HG02938 (cell line): Measurements from ENCODE around the gene PDSS1.
A peak's percentile ranks its signal among the peaks of the same experiment; 100 is the strongest.
"Not testable (repeated sequence)": the region's sequence is repeated elsewhere in the genome, so short reads cannot be mapped to it uniquely, and the experiment has no call there.

Experiments
- ATAC-seq: cut with Tn5 transposase; IDR thresholded peaks from one replicate; pipeline ENCODE4 v1.9.1; 2021; ENCODE audit warnings: mild to moderate bottlenecking, moderate library complexity; ENCODE audit not compliant: unreplicated experiment

The PDSS1 gene

GRCh38 chr10:26697163-26697921, at the start of gene PDSS1:
Gene PDSS1, plus strand, starts transcription at chr10:26697701. Its CDS starts 11 bp downstream, at chr10:26697712.
- peak; percentile 82 for ATAC-seq

GRCh38 chr10:26648245-26648636, 49.3 kb upstream of the PDSS1 start:
- ATAC-seq = not testable (repeated sequence)

GRCh38 chr10:26650406-26650805, 47.1 kb upstream of the PDSS1 start:
- no peak for ATAC-seq

- not testable (repeated sequence) for ATAC-seq
Measured at GRCh38 chr10:26651476-26651875, 46.0 kb upstream of the PDSS1 start.

GRCh38 chr10:26653004-26653403, 44.5 kb upstream of the PDSS1 start:
- no peak for ATAC-seq

GRCh38 chr10:26655746-26656145, 41.8 kb upstream of the PDSS1 start:
- ATAC-seq = no peak

GRCh38 chr10:26662864-26663263, 34.6 kb upstream of the PDSS1 start:
- ATAC-seq = no peak

- ATAC-seq = no peak
Measured at GRCh38 chr10:26665080-26666048, 32.1 kb upstream of the PDSS1 start.

GRCh38 chr10:26675873-26676257, 21.6 kb upstream of the PDSS1 start:
- ATAC-seq = no peak

- ATAC-seq = no peak
Measured at GRCh38 chr10:26679588-26679987, 17.9 kb upstream of the PDSS1 start.

GRCh38 chr10:26681076-26681475, 16.4 kb upstream of the PDSS1 start:
- no peak for ATAC-seq

- ATAC-seq = not testable (repeated sequence)
Measured at GRCh38 chr10:26681971-26682370, 15.5 kb upstream of the PDSS1 start.

GRCh38 chr10:26682931-26683330, 14.6 kb upstream of the PDSS1 start:
- ATAC-seq = no peak

GRCh38 chr10:26684667-26685264, 12.7 kb upstream of the PDSS1 start:
- ATAC-seq = peak; percentile 96

GRCh38 chr10:26685441-26685840, 12.1 kb upstream of the PDSS1 start:
- no peak for ATAC-seq

- no peak for ATAC-seq
Measured at GRCh38 chr10:26689399-26689798, 8.1 kb upstream of the PDSS1 start.

- ATAC-seq = no peak
Measured at GRCh38 chr10:26690731-26691475, 6.6 kb upstream of the PDSS1 start.

- not testable (repeated sequence) for ATAC-seq
Measured at GRCh38 chr10:26694536-26694935, 3.0 kb upstream of the PDSS1 start.

- ATAC-seq = no peak
Measured at GRCh38 chr10:26696786-26697162, 727 bp upstream of the PDSS1 start.

GRCh38 chr10:26697922-26698608, 564 bp downstream of the PDSS1 start:
- no peak for ATAC-seq
